NCI-H774 (cell line): Measurements from ENCODE around the gene LNP1.
"Not testable (repeated sequence)": the region's sequence is repeated elsewhere in the genome, so short reads cannot be mapped to it uniquely, and the experiment has no call there.

Experiments used
- DNase-seq: peaks from one replicate; lab custom pipeline; 2025; lab: John Stamatoyannopoulos, UW

The LNP1 gene

DNA sequence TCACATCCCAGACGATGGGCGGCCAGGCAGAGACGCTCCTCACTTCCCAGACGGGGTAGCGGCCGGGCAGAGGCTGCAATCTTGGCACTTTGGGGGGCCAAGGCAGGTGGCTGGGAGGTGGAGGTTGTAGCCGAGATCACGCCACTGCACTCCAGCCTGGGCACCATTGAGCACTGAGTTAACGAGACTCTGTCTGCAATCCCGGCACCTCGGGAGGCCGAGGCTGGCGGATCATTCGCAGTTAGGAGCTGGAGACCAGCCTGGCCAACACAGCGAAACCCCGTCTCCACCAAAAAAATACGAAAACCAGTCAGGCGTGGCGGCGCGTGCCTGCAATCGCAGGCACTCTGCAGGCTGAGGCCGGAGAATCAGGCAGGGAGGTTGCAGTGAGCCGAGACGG, 77.2 kb downstream of the LNP1 start:
- not testable (repeated sequence) for DNase-seq

DNA sequence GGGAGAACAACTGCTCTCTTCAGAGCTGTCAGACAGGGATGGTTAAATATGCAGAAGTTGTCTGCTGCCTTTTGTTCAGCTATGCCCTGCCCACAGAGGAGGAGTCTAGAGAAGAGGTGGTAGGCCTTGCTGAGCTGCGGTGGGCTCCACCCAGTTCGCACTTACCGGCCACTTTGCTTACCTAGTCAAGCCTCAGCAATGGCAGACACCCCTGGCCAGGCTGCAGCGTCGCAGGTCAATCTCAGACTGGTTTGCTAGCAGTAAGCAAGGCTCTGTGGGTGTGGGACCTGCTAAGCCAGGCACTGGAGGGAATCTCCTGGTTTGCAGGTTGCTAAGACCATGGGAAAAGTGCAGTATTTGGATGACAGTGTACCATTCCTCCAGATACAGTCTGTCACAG, 78.7 kb downstream of the LNP1 start:
- DNase-seq = no peak

DNA sequence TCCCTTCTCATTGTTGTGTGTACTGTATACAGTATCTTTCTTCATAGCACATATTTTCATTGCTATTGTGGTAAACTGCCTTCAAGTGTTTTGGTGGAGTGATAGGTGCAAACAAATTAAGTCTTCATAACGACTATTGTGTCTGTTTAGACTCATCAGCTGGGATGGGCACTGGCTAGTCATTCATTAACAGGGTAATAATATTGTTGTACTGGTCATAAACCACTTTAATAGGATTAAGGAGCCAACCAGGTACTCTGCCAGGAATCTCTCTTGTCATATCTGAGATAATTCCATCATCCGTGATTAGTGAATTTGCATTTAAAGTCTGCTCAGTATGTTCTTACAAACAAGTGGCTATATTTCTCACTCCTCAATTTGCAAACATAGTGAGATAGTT, 80.8 kb downstream of the LNP1 start:
- no peak for DNase-seq

DNA sequence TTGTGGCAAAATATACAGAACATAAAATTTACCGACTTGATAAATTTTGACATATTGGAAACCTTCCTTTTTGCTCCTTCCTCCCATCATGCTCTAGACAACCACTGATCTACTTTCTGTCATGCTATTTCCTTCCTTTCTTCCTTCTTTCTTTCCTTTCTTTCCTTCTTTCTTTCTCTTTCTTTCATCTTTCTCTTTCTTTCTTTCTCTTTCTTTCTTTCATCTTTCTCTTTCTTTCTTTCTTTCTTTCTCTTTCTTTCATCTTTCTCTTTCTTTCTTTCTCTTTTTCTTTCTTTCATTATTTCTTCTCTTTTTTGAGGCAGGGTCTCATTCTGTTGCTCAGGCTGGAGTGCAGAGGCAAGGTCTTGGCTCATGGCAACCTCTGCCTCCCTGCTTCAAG, 82.2 kb downstream of the LNP1 start:
- DNase-seq = no peak

DNA sequence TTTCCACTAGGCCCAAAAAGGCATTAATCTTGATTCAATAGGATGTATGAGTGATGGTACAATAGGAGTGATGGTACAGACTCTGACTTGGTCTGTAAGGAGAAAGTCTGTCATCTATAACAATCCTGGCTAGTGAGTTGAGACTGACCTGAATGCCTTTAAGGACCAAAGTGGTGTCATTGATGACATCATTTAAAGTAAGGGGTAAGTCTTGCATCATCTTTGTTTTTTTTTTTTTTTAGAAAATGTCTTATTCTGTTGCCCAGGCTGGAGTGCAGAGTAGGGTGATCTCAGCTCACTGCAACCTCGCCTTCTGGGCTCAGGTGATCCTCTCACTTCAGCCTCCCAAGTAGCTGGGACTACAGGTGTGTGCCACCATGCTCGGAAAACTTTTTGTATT, 85.5 kb downstream of the LNP1 start:
- no peak for DNase-seq

DNA sequence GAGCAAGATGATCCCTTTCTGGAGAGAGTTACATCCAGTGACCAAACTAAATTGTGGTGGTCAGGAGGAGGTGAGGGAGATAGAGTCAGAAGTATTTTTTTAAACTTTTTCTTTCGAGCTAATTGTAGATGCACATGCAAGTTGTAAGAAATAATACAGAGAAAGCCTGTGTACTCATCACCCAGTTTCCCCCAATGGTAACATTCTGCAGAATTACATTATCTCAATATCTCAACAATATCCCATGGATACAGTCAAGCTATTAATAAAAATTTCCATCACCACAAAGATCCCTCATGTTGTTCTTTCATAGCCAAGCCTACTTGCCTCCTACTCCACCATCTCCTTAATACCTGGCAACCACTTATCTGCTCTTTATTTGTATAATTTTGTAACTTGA, 87.8 kb downstream of the LNP1 start:
- DNase-seq = no peak

DNA sequence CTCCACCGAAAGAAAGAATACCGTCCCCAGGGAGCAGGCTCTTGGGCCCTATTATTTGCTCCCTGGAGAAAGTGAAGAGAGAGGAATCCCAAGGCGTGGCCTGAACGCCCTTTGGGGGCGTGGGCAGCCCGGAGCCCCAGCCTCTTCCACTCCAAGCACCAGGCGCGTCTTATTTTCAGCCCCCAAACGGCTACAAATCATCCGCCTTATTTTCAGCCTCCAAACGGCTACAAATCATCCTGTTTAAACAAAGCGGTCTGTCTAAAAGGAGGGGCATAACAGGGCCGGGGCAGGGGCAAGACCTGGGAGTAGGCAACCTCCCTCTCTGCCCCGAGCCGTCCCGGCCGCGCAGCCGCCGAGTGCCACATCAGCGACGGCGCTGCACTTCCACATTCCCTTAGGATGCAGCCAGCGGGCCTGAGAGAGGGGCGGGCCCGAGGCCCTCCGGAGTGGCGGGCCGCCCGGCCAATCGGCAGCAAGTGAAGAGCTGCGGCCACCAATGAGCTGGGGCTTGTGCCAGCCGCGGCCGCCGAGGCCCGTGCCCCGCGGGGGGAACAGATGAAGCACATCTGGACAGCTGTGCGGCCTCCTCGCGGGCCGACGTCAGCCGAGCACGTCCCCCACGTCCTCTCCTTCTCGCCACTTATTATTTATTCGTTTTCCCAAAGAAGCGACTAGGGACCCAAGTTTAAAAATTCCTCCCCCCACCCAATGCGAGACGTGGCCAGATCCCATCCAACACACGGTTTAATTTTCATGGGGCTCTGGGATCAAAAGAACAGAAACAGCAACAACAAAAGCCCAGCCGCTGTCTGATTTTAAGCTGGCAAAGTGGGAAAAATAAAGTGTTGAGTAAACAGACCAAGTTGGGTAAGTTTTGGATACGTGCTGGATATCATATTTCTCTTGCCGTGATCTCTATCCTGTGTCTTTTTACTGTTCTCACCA, 91.0 kb downstream of the LNP1 start, which contains the start of gene TMEM45A:
Gene TMEM45A, plus strand, starts transcription at position 561 of the 948 bp plus-strand sequence. CDS start 62,593 bp downstream, outside the sequence.
- DNase-seq = peak; percentile 95

GRCh38 chr3:100496711-100497261, 95.4 kb downstream of the LNP1 start:
- no peak for DNase-seq

GRCh38 chr3:100499651-100500050, 98.3 kb downstream of the LNP1 start:
- DNase-seq = no peak

GRCh38 chr3:100500320-100500880, 99.1 kb downstream of the LNP1 start:
- DNase-seq = no peak

DNA sequence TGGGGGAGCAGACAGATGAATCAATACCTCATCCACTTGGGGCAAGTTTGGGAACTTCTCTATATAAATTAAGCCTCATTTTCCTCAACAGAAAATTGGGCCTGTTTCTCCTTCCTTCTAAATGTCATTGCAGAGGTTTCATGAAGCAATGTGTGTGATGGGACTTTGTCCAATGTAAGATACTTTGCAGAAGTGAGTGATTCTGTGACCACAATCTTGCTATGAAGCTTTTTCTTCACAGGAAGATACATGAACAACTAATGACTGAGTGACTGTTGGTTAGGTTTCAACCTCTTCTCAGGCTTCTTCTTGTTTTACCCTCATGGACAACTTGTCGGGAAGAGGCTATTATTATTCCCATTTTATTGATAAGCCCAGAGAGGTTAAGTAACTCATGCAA, 102.1 kb downstream of the LNP1 start:
- DNase-seq = no peak
